Left forelimb (tissue), 1 donor: Measurements from ENCODE around the gene FJX1.
A peak's percentile ranks its signal among the peaks of the same experiment; 100 is the strongest.
"Not testable (repeated sequence)": the region's sequence is repeated elsewhere in the genome, so short reads cannot be mapped to it uniquely, and the experiment has no call there.

Experiments used
- DNase-seq: peaks from one replicate; pipeline ENCODE4 v3.0.0-alpha.2; 2018; ENCODE audit warnings: low spot score

Gene FJX1

DNA sequence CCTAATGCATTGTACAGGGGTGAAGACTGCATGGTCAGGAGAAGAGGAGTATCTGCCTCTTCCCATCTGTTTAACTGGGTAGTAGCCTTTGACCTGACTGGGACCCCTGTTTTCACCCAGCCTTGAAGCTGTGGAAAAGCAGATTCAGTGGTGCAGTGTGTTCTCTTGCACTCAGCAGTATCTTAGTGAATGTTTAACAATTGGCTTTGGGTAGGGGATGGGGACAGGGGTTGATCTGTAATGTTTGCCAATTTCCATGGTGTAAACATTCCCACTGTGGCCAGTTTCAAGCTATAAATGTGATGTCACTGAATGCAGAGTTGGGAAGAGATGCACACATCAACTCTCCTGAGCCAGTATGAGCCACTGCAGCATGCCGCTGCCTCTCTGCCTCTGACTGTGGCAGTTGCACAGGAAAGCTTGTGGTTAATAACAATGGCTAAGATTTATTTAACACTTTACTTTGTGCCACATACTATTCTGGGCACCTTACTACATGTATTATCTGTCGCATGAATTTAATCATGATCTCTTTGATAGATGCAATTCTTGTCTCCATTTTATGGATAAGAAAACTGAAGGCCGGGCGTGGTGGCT lies 15.7 kb downstream of the FJX1 start:
- no peak for DNase-seq

DNA sequence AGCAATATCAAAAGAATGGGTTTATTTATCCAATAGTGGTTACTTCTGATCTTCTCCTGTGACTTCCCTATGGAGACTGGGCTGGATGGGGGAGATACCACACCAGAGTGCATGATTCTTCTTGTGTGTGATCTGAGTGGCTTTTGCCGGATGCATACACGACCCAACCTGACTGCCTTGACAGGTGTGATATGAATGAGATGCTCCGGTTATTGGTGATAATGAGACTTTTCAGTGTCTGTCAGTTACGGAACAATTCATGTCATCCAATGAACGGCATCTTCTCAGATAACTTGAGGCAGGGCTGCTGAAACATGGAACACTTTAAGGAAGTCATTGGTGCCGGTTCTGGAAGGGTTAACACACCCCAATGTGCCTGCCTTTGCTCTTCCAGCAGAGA lies 17.7 kb downstream of the FJX1 start:
- DNase-seq, result no peak

DNA sequence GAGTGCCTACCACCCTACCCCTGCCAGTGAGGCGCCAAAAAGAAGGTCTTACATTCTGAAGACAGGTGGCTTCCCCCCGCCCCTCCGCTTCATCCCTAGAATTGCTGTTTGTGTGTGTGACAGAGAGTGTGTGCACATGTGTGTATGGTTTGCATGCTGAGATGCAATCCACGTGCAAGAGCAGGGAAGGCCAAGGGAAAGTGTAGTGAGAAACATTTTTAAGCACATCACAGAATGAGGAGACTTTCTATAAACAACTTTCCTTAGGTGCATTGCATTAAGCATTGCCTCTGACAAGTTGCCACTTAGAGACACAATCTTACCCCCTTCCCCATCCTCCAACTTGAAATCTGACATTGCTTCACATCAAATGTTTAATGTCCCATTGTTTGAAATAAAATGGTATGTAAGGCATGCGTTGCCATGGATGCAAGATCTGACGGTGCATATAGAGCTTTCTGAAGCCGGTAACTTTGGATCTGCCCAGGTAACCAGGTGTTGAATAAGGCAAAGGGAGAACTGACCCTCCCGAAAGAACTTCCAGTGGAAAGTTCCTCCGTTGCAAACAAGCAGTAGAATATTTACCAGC lies 21.4 kb downstream of the FJX1 start:
- no peak for DNase-seq

DNA sequence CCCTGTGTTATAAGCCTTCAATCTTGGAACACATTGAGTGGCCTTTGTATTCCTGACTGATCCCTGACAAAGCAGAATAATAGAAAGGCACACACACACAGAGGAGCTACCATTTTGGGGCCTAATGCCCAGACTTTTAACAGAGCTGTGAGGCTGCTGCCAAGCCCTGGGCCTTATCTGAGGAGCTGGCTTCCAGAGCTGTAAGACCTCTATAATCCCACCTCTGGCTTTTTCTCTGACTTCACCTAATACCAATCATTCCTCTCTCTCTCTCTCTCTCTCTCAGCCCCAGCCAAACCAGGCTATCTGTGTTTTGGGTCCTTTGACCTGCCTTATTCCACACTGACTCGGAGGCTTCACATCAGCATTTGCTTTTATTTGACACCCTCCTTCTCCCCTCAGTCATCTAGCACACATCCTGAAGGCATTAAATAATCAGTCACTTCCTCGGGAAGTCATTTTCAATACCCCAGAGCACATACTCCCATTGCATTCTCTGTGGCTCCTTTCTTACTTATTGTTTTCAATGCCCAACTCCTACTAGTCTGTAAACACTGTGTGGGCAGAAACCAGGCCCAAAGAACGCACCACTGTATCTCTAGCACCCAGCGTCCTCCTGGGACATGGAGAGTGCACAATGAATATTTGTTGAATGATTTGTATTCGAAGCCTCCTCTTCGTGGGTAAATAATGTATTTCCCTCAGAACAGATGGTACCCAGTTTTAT lies 23.1 kb downstream of the FJX1 start:
- no peak for DNase-seq

DNA sequence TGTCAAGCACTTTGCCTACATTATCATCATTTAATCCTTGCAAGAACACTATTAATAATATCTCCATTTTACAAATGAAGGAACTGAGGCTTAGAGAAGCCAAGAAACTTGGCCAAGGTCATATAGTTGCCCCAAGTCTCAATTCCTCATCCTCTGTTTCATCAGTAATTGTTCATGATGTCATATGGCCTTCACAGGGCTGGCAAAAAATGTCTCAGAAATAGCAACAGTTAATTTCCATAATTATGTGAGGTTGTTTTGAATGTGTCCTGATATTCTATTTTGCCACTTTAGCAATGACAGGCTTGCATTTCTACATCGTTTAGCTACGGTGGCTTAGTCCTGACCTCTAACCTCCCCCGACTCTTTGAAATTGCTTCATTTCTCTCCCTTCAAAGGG lies 23.7 kb downstream of the FJX1 start:
- DNase-seq, result no peak

DNA sequence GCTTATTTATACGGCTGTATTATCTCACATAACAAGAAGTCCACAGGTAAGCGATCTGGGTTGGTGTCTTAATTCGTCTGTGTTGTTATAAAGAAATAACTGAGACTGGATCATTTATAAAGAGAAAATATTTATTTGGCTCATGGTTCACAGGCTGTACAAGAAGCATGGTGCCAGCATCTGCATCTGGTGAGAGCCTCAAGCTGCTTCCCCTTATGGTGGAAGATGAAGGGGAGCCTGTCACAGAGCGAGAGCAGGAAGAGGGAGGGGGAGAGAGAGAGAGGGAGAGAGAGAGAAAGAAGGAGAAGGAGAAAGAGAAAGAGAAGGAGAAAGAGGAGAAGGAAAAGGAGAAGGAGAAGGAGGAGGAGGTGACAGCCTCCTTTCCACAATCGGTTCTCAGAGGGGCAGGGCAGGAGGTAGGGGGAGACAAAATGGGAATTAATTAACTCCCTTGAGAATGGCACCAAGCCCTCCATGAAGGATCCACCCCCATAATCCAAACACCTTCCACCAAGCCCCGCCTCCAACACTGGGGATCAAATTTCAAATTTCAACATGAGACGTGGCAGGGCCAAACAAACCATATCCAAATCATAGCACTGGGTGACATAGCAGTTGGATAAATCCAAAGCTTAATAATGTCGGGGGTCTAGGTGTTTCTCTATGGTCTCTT lies 29.3 kb downstream of the FJX1 start:
- no peak for DNase-seq

DNA sequence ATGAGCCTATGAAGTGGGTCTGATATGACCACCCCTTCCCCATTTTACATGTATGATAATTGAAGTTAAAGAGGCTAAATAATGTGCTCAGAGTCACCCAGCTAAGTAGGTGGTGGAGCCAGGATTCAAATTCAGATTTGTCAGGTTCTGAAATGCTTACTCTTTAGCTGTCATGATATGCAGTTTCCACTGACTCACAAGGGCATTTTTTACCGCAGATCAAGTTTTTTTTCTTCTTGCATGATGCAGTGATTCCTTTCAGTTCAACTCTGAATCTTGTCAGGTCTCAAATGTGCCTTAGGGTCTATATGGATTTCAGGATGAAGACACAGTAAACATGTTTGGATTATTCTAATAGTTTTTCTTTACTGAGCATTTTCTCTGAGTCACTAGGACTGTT lies 31.7 kb downstream of the FJX1 start:
- DNase-seq, result no peak

DNA sequence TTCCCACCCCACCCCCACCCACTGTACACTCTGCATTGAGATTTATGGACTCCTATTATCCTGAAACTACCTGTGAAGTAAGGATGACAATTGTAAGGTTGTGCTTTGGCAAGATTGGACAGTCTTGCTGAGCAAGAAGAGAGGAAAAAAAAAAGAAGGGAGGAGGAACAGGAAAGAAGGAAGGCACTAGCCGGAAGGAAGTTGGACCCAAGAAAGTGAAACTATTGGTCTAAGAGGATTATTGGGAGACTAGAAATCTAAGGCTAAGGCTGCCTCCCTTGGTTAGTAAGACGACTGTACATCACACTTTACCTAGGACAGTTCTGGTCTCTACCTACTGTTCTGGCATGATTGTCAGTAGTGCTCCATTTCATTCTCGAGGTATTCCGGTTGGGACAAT lies 32.2 kb downstream of the FJX1 start:
- DNase-seq, result no peak

DNA sequence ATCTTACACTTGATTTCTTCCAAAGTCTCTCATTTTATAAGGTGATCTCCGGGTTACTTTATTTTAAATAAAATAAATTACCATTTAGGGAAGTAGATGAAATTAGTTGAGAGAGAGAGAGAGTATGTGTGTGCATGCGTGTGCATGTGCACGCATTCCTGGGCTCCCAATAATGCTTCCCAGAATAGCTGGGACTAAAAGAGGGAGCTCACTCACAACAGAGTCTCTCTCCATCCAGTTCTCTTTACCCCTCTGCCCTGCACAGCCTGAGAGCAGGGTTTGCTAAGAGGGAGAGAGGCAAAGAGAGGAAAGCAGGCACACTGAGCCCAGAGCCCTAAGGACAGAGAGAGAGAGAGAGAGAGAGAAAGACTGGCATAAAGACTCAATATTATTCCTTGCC lies 33.0 kb downstream of the FJX1 start:
- no peak for DNase-seq

DNA sequence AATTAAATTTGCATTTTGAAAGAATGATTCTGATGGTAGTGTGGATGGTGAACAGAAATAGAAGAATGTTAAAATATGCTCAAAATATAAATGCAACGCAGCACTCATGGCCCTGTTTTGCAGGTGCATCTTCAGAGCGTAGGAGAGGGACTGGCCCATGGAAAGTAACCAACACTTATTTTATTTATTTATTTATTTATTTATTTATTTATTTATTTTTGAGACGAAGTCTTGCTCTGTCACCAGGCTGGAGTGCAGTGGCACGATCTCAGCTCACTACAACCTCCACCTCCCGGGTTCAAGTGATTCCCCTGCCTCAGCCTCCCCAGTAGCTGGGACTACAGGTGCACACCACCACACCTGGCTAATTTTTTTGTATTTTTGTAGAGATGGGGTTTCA lies 34.5 kb downstream of the FJX1 start:
- DNase-seq, result not testable (repeated sequence)

DNA sequence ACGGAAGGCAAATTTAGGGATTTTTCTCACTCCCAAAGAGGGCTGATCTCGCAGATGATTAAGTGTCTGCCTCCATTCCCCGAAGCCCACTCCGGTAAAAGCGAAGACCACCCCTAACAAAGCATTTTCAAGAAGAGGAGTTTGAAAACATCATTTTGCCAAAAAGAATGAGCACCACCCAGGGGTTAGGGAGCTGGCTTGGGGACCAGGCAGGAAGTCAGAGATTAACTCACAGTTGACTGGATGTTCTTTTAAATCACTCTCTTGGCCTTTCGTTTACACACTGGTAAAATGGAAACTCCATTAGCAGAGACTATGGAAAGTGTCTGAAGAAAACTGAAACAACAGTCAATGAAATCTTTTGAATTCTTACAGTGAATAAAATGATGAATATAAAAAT lies 36.5 kb downstream of the FJX1 start:
- no peak for DNase-seq

DNA sequence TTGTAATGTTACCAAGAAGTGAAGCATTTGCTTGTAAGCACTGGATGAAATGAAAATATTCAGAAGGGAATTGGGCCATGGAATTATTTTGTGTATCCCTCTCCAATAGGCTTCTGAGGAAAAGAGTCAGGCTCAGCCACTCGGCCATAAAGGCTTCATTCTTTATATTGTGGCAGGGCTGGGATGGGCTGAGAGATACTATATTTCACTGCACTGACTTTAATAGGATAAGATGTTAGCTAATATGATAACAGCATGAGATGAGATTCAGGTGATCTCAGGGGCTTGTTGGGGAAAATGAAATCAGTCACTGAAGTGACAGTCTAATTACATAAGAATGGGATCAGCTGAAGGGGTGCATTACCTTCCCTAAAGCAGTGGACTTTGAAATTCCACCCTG lies 37.0 kb downstream of the FJX1 start:
- no peak for DNase-seq

DNA sequence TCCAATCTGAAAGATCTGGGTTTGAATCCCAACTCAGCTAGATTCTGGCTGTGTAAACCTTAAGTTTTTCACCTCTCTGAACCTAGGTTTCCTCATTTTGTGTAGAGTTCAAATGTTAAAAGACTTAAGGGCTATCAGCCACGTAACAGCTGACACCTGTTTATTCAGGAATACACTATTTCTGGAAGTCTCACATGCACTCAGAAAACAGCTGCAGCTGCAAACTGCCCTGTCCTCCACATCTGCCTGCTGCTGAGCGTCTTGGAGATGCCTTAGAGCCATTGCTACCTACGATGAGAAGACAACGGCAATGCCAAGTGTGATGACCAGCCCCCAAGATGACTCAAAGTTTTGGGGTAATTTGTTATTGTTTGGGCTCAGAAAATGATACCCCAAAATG lies 37.6 kb downstream of the FJX1 start:
- no peak for DNase-seq

DNA sequence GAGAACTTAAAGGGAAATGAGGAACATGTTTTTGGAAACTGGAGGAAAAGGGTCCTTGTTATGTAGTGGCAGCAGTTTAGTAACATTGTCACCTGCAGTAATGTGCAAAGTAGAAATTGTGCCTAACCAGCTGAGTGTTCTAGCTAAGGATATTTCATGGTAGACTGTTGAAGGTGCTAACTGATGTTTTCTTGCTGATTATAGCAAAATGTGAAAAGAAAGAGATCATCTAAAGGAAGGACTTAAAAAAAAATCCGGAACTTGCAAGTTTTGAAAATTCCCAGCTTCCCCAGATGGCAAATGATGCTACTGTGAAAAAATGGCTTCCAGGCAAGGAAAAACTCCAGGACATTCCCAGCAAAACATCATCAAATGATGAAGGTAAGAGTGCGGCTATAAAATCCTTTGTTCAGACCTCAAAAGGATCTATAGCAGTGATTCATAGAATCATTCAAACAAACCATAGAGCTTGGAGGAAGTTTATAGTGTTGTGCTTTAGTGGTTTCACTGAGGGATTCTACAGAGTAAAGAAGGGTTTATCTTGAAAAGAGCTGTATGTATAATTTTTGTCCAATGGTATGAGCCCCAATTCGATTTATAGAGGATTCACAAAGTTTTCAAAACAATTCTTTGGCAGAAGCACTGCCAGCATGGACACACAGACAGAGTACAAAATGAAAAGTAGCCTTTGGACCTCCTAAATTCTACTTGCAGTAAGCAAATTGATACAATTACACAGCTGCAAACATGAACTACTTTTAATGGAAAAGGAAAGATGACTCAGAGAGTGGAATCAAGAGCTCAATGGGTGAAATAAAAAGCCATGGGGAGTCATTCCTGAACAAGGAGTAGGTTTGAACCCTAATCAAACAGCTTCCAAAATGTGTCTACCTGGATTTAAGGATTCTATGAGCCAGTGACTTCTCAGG lies 40.0 kb downstream of the FJX1 start:
- DNase-seq, result no peak

DNA sequence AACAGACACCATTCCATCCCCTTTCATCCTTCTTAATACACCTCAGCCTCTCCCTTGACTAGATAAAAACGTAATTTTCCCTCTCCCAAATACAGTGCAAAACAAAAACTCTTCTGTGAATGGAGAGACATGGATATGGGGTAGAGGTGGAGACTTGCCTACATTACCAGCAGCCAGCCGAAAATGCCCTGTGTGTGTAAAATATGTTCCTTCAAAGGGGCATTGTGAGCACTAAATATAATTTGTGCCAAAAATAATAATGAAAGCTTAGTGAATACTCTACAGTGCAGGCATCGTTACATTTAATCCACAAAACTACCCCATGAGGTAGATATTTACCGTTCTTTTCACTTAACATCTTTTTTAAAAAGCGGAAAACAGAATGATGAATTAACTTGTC lies 43.3 kb downstream of the FJX1 start:
- DNase-seq, result no peak

DNA sequence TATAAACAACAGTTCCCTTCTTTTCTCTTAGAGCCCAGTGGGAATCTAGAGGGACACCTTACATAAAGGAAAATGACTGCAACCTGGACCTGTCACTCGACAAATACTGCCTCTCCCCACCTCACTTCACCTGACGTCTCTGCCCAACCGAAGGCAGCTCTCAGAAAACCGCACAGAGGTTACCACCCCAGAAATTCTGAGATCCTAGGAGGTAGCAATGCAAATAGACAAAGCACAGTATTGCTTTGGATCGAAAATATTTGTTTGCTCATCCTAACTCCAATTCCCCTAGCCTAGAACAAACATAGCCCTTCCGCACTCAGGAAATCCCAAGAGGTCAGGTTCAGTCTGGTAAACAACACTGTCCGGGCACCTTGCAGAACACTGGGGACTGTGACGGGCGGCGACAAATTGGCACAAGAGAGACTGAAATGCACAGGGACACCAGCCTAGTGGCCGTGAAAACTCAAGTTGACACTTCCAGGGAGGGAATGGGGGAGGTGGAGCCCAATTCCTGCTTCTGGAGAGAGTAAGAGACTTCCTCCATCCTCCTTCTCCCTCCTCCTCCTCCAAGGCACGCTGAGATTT lies 43.9 kb downstream of the FJX1 start:
- DNase-seq, result no peak

DNA sequence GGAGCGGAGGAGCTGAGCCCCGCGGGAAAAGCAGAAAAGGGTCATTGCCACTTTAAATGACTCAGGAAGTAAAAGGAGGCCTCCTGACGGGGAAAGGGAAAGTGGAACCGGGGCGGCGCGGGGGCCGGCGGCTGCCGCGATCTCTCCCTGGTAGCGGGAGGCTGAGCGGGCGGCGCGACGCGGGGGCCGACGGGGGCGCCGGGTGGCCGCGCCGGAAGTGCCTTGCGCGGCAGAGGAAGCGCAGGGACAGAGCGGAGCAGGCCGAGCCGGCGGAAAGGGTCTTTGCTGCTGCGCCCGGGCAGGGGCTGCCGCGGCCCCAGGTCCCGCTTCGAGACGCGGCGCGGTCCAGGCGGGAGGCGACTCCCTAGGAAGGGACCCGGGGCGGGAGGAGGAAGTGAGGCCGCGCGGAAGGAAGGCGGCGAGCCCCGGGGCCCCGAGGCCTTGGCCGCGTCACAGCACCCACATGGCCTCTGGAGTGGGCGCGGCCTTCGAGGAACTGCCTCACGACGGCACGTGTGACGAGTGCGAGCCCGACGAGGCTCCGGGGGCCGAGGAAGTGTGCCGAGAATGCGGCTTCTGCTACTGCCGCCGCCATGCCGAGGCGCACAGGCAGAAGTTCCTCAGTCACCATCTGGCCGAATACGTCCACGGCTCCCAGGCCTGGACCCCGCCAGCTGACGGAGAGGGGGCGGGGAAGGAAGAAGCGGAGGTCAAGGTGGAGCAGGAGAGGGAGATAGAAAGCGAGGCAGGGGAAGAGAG lies 44.6 kb downstream of the FJX1 start, which contains the start of gene TRIM44:
Gene TRIM44 (plus strand): TSS at position 127 of the 759 bp plus-strand sequence. CDS start 337 bp downstream, at position 464.
- peak; percentile 87 for DNase-seq

DNA sequence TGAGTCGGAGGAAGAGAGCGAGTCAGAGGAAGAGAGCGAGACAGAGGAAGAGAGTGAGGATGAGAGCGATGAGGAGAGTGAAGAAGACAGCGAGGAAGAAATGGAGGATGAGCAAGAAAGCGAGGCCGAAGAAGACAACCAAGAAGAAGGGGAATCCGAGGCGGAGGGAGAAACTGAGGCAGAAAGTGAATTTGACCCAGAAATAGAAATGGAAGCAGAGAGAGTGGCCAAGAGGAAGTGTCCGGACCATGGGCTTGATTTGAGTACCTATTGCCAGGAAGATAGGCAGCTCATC lies 45.1 kb downstream of the FJX1 start:
- no peak for DNase-seq

DNA sequence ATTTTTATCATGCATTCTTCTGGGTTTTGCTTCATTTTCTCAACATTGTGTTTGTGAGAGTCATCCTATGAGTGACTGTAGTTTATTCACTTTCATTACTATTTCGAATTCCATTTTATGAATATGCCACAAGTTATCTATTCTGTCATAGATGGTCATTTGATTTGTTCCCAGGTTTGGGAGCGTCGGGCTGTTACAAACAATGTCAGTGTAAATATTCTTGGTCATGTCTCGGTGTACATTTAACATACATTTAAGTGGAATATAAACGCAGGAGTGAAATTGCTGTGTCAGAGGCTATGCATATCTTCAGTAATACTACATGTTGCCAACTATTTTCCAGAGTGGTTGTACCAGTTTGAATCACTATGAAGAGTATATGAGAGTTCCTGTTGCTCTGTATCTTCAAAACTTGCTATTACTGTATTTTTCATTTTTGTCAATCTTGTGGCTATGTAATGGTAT lies 46.7 kb downstream of the FJX1 start:
- DNase-seq, result no peak

DNA sequence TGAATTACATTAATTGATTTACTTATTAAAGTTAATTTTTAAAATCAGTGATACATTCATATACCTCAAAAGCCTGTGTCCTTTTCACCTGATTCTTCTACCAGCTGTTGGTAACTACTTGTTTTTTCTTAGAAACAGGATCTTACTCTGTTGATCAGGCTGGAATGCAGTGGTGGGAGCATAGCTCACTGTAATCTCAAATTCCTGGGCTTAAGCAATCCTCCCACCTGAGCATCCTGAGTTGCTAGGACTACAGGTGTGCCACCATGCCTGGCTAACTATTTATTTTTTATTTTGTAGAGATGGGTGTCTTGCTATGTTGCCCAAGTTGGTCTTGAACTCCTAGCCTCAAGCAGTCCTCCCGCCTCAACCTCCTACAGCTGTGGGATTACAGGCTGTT lies 49.0 kb downstream of the FJX1 start:
- DNase-seq, result no peak

DNA sequence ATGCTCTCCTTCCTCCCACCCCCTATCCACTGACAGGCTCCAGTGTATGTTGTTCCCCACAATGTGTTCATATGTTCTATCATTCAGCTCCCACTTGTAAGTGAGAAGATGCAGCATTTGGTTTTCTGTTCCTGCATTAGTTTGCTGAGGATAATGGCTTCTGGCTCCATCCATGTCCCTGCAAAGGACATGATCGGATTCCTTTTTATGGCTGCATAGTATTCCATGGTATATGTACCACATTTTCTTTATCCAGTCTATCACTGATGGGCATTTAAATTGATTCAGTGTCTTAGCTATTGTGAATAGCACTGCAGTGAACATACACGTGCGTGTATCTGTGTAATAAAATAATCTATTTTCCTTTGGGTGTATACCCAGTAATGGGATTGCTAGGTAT lies 50.1 kb downstream of the FJX1 start:
- DNase-seq, result not testable (repeated sequence)
